ENCODE results near the gene LRRC4C.

- no peak for TF ChIP-seq CTCF (IDR thresholded peaks at IDR 0.05)
- TF ChIP-seq POLR2AphosphoS5 (IDR thresholded peaks at IDR 0.05), result no peak
- no peak for TF ChIP-seq POLR2A (IDR thresholded peaks at IDR 0.05)
Observed at GRCh38 chr11:40280159-40281051, 1179.0 kb downstream of the LRRC4C start.
